Measurements from ENCODE around the gene KIAA0930.

Gene KIAA0930

GRCh38 chr22:45205276-45205925, 35.3 kb downstream of the KIAA0930 start:
- no peak for ATAC-seq
- TF ChIP-seq PATZ1 (CRISPR knock-in tag; IDR thresholded peaks at IDR 0.05; ENCODE audit: borderline replicate concordance), result no peak
- TF ChIP-seq ZFP3 (CRISPR knock-in tag; IDR thresholded peaks at IDR 0.05), result no peak

- ATAC-seq, result no peak
These were observed 35.9 kb downstream of the KIAA0930 start for GRCh38 chr22:45204819-45205218.

More at GRCh38 chr22:45204819-45205218, 35.9 kb downstream of the KIAA0930 start:
- TF ChIP-seq OSR1 (CRISPR knock-in tag; IDR thresholded peaks at IDR 0.05) (no peak), PATZ1 (CRISPR knock-in tag; IDR thresholded peaks at IDR 0.05; ENCODE audit: borderline replicate concordance) (no peak), CREB5 (CRISPR knock-in tag; IDR thresholded peaks at IDR 0.05; ENCODE audit: low read depth) (no peak), TSHZ2 (CRISPR knock-in tag; IDR thresholded peaks at IDR 0.05) (no peak), RARB (CRISPR knock-in tag; IDR thresholded peaks at IDR 0.05) (no peak), POU6F1 (CRISPR knock-in tag; IDR thresholded peaks at IDR 0.05; ENCODE audit: borderline replicate concordance, low read depth) (no peak), TOX (CRISPR knock-in tag; IDR thresholded peaks at IDR 0.05; ENCODE audit: borderline replicate concordance) (no peak), CSRNP3 (CRISPR knock-in tag; IDR thresholded peaks at IDR 0.05) (no peak), ZC3H10 (CRISPR knock-in tag; IDR thresholded peaks at IDR 0.05) (no peak), ARNTL (CRISPR knock-in tag; IDR thresholded peaks at IDR 0.05; ENCODE audit: borderline replicate concordance, low read depth) (no peak), ZNF565 (CRISPR knock-in tag; conservative IDR thresholded peaks at IDR 0.05; ENCODE audit: low read depth) (no peak), ZFP30 (CRISPR knock-in tag; IDR thresholded peaks at IDR 0.05) (no peak)

Measured in SK-N-SH treated with all-trans-retinoic acid at 6 μM for 48 hours (cell line).